Measurements from ENCODE around the gene RFTN1. TPM values are rescaled to one million over a fixed set of nuclear protein-coding genes. Genes with fewer than 3 reads are reported as not detected.

The RFTN1 gene
- total and polyA plus RNA-seq, 2 of the 8 experiments (the other 6 are each of a cell fraction or from before 2014, with no cell fraction given), result 4.6 to 6.7 TPM

- no peak overlapping the region for H4K91ac ChIP-seq (replicated peaks; ENCODE audit: insufficient read length, low read length)
- TF ChIP-seq RFX5 (IDR thresholded peaks at IDR 0.05; ENCODE audit: borderline replicate concordance, low read depth, low read length), result no peak
- no peak for TF ChIP-seq KDM1A (IDR thresholded peaks at IDR 0.05; ENCODE audit: borderline replicate concordance, low read length)
- no peak for TF ChIP-seq TAF7 (optimal IDR thresholded peaks at IDR 0.05; ENCODE audit: borderline replicate concordance, low read depth, low read length)
- TF ChIP-seq NRF1 (IDR thresholded peaks at IDR 0.05; ENCODE audit: low read depth, low read length), result no peak
- H4K20me1 ChIP-seq (replicated peaks in 1 of 2; ENCODE audit: control insufficient read depth in 1 of 2, insufficient read depth in 2 of 2, low read length in 2 of 2), result peaks cover 0 to 1% of the 10 kb centered on the region in 2 experiments
- no peak overlapping the region for H3K9ac ChIP-seq (replicated peaks in 1 of 4; ENCODE audit: extremely low read depth in 1 of 4, low read depth in 3 of 4, low read length in 3 of 4)
- H3K79me1 ChIP-seq (ENCODE audit: low read depth, low read length), result no peaks in the 10 kb centered on the region
- no peak overlapping the region for H2AK5ac ChIP-seq (ENCODE audit: low read depth, low read length)
- H3K4me1 ChIP-seq (replicated peaks in 1 of 4; ENCODE audit: control insufficient read depth in 3 of 4, insufficient read depth in 4 of 4, low read length in 3 of 4), result peaks cover 0 to 9% (median 3%) of the 10 kb centered on the region in 4 experiments; a peak in 3 of 7 replicates
- H2AFZ ChIP-seq (ENCODE audit: low read length), result no peak overlapping the region
- H3K36me3 ChIP-seq (ENCODE audit: control insufficient read depth in 2 of 4, insufficient read depth in 4 of 4, low read length in 3 of 4), result peaks cover 0 to 7% (median 2%) of the 10 kb centered on the region in 4 experiments; a peak in 4 of 8 replicates
- no peak overlapping the region for H3K56ac ChIP-seq (replicated peaks; ENCODE audit: insufficient read length, low read depth, low read length)
- no peak overlapping the region for H2BK5ac ChIP-seq (ENCODE audit: low read depth, low read length)
- no peak overlapping the region for H3K4me3 ChIP-seq (ENCODE audit: extremely low read depth in 1 of 4, insufficient read depth in 2 of 4, low read depth in 3 of 4, low read length in 4 of 4)
- H3K79me2 ChIP-seq (ENCODE audit: control insufficient read depth in 1 of 2, insufficient read depth in 2 of 2, low read length in 2 of 2), result no peaks in the 10 kb centered on the region
- no peak overlapping the region for H2BK12ac ChIP-seq (ENCODE audit: low read depth, low read length)
- FAIRE-seq (no peak), DNase-seq (ENCODE audit: low read depth in 1 of 2, low spot score in 2 of 2) (no peak)
- H3K18ac ChIP-seq (ENCODE audit: extremely low read depth, low read length), result no peak overlapping the region
- POLR2A ChIA-PET (ENCODE audit: partially characterized antibody), result interaction anchor here (1.1 kb wide), 1 partner anchor 24 kb away, joined by 3 read pairs; no protein-coding TSS in a partner anchor
- H3K27ac ChIP-seq (ENCODE audit: low read depth, low read length), result no peak overlapping the region
- no peak overlapping the region for H4K8ac ChIP-seq (ENCODE audit: extremely low read depth, insufficient read depth, low read length)
- WGBS, 2 experiments (ENCODE audit: extremely low coverage in 1 of 2, insufficient coverage in 1 of 2, insufficient read length in 1 of 2, insufficient replicate concordance in 2 of 2, low coverage in 1 of 2, low lambda C conversion rate in 2 of 2, missing lambda C conversion rate in 1 of 2), result 91% methylated on average over 4 of the region's 4 CpGs; no CpG with 5 or more reads in 1 of the 2 experiments
- H4K5ac ChIP-seq (ENCODE audit: insufficient read length, low read depth, low read length), result no peak overlapping the region
- no peak overlapping the region for H2BK20ac ChIP-seq (ENCODE audit: low read length)
- H3K4me2 ChIP-seq (ENCODE audit: insufficient read depth in 1 of 2, low read depth in 2 of 2, low read length in 2 of 2), result no peak overlapping the region
- H3K14ac ChIP-seq (ENCODE audit: insufficient read length), result no peak overlapping the region
- H3K23ac ChIP-seq (ENCODE audit: insufficient read length), result no peak overlapping the region
- H2BK120ac ChIP-seq (replicated peaks; ENCODE audit: low read depth, low read length), result no peak overlapping the region
- H3K27me3 ChIP-seq (replicated peaks in 1 of 4; ENCODE audit: control insufficient read depth in 3 of 4, extremely low read depth in 1 of 4, insufficient read depth in 3 of 4, low read length in 3 of 4), result no peaks in the 10 kb centered on the region
- no peak overlapping the region for H2BK15ac ChIP-seq (ENCODE audit: low read length)
- H3K9me3 ChIP-seq (ENCODE audit: insufficient read depth in 2 of 2, low read depth in 1 of 2, low read length in 1 of 2), result no peaks in the 10 kb centered on the region
- no peak overlapping the region for H3K4ac ChIP-seq (replicated peaks; ENCODE audit: insufficient read length, low read depth, low read length)
- no peaks in the 10 kb centered on the region for H3K23me2 ChIP-seq (ENCODE audit: low read depth, low read length)
- CTCF ChIA-PET (ENCODE audit: partially characterized antibody), result interaction anchor here (0.8 to 2.1 kb wide), 5 partner anchors 23 to 192 kb away, joined by 3 to 8 read pairs (median 3); no protein-coding TSS in a partner anchor
These were observed 187.6 kb downstream of the RFTN1 start for GRCh38 chr3:16325850-16326249.

Measured in H1 (cell line).